Stimulated activated CD8-positive, alpha-beta memory T cell treated with anti-CD3 and anti-CD28 coated beads, Interleukin-15, amount 100 ng/mL, for 4 hours (primary cell): Measurements from ENCODE around the gene CCDC178.
"Not testable (repeated sequence)": the region's sequence is repeated elsewhere in the genome, so short reads cannot be mapped to it uniquely, and the experiment has no call there.

Experiments
- DNase-seq, 2 donors: peaks; one replicate each; pipeline ENCODE4 v3.0.0-alpha.2; 2020; ENCODE audit warnings: low read depth in 2 of 2

The CCDC178 gene

GRCh38 chr18:32998921-32999320 is 441.6 kb downstream of the CCDC178 start:
- no peak for DNase-seq

- DNase-seq = no peak
Measured at GRCh38 chr18:32998285-32998684, 442.2 kb downstream of the CCDC178 start.

DNA sequence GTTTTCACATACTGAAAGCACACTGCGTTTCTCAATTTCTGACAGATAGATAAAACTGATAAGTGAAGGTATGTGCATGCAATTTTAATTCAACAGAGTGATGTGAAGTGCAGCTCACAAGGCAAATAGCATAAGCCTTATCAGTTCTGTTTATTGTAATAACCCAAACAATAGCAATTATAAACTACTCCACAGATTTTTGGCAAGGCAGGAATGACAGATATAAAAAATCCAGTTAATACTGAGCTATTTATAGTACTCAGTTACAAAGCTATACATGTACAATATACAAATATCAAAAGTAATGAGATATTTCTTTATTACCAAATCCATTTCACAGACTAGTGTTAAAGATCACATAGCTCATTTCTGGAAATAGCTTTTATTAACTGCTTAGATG is 456.8 kb downstream of the CCDC178 start:
- no peak for DNase-seq

GRCh38 chr18:32980896-32981295 is 459.6 kb downstream of the CCDC178 start:
- DNase-seq = no peak

GRCh38 chr18:32975501-32975900 is 465.0 kb downstream of the CCDC178 start:
- no peak for DNase-seq

- DNase-seq = no peak
Measured at GRCh38 chr18:32975163-32975436, 465.4 kb downstream of the CCDC178 start.

DNA sequence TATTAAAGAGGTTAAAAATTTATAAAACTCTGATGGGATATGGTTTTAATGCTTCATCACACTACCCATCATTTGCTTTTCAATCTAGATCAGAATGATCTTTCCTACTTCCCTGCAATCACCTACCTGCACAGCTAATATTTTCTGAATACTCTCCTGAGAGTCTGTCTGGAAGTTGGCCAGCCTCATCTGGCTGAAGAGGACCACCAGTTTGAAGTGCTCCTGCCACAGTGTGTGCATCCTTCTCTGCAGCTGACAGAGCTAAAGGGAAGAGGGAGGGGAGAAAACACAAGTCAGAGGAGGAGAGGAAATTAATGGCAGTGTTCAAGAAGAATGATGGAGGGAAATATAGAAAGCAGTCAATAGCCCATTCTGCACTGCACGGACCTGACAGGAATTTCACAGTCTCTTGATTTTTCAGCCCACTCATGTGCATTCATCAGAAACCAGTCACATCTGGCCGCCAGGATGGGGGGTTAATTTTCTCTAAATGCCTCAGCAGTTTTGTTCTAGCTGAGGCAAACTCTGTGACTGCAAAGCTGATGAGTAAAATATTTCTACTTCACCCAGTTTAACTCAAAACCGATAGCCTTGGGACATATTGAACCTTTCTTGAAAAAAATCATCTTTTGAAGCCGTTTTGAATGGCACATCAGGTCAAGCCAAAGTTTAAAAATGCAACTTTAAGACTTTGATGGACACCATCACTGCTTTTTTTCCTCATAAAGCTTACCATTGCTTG is 465.9 kb downstream of the CCDC178 start:
- DNase-seq = no peak

DNA sequence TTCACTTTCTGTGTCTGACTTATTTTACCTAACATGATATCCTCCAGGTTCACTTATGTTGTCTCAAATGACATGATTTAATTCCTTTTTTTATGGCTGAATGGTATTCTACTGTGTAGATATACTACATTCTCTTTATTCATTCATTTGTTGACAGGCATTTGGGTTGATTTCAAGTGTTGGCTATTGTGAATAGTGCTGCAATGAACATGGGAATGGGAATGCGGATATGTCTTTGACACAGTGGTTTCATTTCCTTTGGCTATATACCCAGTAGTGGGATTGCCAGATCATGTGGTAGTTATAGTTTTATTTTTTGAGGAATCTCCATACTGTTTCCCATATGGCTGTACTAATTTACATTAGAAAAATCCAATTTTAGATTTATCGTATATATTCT is 472.3 kb downstream of the CCDC178 start:
- no peak for DNase-seq

DNA sequence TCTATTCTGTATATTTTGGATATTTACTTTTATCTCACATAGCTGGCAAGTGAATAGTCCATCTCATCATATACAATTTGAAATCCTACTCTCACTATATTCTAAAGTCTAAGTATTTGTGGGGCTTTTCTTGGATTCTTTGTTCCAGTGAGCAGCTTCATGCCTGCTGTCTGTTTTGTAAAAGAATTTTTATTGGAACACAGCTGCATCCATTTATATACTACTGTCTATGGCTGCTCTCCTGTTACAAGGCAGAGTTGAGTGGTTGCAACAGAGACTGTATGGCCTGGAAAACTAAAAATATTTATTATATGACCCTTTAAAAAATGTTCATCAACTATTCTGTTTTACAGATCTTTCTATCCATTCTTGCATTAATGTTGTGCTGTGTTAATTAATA is 474.4 kb downstream of the CCDC178 start:
- DNase-seq = no peak

GRCh38 chr18:32961538-32961937 is 479.0 kb downstream of the CCDC178 start:
- no peak for DNase-seq

DNA sequence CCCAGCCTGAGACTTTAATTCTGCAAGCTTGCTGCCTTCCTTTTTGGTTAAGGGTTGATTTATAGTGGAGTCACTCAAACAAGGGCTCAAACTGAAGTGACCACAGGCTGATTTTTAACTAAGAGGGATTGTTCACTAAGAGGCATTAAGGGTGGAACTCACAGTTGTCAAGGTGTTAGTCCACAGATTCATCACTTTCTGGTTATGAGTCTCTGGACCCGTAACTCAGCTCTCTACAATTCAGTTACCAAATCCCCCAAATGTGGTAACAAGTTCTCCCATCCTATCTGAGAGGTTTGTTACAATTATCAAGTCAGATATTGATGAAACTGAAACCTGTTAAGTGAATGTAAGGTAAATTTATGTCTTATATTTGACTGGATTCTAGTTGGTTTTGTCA is 481.8 kb downstream of the CCDC178 start:
- no peak for DNase-seq

DNA sequence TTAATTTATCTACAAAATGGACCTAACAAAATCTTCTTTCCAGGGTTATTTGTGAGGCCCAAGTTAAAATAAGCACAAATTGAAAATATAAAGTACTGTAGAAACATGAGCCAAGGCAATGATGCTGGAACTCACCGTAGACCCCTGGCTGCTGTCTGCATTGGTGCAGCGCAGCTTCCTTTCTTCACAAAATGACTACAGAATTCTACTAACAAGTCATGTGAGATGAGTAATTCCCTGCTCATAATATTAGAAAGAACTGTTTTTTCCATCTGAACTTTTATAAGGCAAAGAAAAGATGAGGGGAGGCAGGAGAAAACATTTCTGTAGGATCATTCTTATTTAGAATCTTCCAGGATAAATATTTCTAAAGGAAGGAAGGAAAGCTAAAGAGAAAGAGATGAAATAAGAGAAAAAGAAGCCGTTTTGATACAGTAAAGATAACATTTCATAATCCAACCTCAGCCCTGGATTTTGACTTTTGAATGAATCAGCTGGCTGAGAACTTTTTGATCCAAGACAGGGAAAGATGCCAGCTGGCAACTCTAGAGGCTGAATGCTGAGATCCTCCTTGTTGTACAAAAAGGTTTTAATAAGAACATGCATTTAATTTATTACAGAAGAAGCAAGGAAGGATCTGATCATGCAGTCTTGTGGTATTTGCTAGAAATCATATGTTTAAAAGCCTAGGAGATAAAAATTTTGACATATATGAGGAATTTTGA is 483.8 kb downstream of the CCDC178 start:
- no peak for DNase-seq

DNA sequence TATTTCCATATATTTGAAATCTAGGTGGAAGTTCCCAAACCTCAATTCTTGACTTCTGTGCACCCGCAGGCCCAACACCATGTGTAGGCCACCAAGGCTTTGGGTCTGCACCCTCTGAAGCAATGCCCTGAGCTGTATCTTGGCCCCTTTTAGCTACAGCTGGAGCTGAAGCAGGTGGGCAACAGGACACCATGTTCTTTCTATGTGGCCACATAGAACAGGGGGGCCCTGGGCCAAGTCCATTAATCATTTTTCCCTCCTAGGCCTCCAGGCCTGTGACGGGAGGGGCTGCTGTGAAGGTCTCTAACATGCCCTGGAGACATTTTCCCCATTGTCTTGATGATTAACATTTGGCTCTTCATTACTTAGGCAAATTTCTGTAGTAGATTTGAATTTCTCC is 488.2 kb downstream of the CCDC178 start:
- not testable (repeated sequence) for DNase-seq

DNA sequence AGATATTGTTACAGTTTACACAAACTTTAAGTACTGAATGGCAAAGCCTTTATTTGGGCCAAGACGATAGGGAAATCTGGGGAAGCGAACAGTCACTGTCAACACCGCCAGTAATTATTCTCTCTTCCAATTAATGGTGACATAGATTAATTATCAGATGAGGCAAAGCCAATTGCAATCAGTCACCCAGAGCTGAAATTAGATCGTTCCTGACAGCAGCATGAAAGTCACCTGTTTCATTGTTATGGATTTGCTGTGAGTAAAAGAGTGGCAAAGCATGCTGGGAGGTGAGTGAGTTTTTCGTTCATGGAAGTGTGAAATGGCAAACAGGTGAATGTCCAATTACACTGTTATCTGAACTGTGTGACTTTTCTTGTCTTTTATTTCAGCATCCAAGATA is 502.9 kb downstream of the CCDC178 start:
- no peak for DNase-seq

GRCh38 chr18:32937066-32937465 is 503.5 kb downstream of the CCDC178 start:
- no peak for DNase-seq

GRCh38 chr18:32934201-32934600 is 506.3 kb downstream of the CCDC178 start:
- no peak for DNase-seq

DNA sequence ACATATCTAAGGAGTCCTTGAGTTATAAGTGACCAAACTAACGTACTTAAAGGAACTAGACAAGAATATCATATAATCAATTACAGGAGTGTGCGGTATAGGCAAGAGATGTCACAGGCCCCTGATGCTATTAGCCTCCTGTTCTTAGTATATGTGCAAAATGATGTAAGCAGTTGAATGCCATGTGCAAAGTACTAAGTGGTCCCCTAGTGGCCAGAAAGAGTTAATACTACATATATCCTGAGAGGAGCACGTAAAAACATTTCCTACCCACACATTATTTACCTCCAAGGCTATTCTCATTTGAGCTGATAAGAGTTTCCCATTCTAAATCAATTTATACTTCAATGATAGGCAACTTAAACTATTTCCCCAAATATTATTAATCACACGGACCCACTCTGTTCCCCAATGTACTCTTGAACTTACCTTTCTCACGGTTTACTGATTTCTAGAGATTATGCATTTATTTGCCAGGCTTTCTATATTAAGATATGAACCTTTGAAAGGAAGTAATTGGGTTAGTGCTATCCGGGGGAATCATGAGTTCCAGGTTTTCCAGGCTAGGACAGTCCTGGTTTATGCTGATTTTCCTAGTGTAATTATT is 509.7 kb downstream of the CCDC178 start:
- no peak for DNase-seq

DNA sequence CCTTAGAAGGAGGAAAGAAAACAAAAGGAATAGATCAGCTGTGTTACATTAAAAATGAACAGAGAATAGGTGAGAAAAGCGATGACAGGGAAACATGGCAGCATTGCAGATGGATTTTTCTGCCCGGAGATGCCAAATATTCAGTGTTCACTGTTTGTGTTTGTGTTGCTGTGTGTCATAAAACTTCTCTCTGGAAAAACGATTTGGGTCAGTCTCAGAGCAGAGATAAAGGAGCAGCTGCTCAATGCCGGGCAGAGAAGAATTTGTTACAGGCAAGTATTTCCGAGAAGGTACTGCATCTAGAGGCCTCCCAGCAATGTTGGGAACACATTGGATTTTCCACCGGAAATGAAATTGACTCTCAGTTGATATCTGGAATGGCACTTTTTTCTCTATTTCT is 511.3 kb downstream of the CCDC178 start:
- no peak for DNase-seq

- no peak for DNase-seq
Measured at GRCh38 chr18:32922951-32923430, 517.5 kb downstream of the CCDC178 start.

GRCh38 chr18:32920796-32921787 is 519.4 kb downstream of the CCDC178 start:
- DNase-seq = no peak

DNA sequence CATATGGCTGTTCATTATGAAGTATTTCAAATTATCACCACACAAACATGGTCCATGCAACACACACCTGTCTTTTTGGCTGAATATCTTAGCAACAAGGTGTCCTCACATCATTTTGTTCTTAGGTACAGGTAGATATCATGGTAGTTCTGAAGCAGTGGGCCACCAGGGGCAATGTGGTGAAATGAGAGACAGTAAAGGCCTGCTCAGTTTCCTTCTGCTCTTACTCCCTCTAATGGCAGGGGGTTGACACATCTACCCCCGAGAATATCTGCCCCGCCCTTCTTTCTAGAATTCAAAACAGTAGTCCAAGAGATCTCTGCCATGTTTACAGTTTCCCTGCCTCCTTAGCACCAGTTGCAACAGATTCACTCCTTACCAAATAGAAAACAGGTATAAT is 520.7 kb downstream of the CCDC178 start:
- no peak for DNase-seq

DNA sequence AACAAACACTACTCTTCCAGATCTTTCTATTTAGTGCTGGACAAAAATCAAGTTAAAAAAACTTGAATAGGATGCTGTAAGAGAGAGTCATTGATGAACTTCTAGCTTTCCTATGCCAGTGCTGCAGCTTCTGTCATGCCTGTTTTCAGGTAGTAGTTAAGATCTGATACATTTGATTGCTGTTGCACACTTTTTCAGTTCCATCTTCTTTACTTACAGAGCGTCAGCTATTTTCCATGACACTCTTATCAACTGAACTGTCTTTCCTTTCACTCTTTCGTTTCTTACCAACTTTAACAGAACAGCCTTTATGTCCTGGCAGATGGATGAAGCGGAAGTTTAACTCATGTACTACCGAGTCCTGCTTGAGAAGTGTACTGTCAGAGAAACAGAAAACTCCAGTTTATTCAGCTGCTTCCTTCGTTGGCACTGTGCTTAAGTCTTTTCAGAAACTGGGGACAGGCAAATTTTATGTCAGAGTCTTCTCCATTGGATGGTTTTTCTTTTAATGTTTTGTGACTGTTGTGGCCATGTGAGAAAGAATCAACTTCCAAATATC is 521.8 kb downstream of the CCDC178 start:
- DNase-seq = no peak
